HepG2 (cell line): Measurements from ENCODE around the gene NPB. TPM values are rescaled to one million over a fixed set of nuclear protein-coding genes. Genes with fewer than 3 reads are reported as not detected.

ENCODE experiments used
- ATF1 ChIP-seq: IDR thresholded peaks from 2 replicates; pipeline ENCODE4 v1.6.1; 2016; ENCODE audit warnings: mild to moderate bottlenecking, control low read depth
- ATF7-NPFF ChIP-seq: sonication (generic); formaldehyde crosslinking; IDR thresholded peaks from 2 replicates; pipeline ENCODE4 v1.8.1; 2023; ENCODE audit warnings: mild to moderate bottlenecking, low read depth, missing genetic modification reagents, moderate library complexity
- E2F5 ChIP-seq: sonication (generic); formaldehyde crosslinking; conservative IDR thresholded peaks from 2 replicates; pipeline ENCODE4 v1.4.0; 2020; ENCODE audit warnings: missing genetic modification reagents
- GATAD2A ChIP-seq: IDR thresholded peaks from 2 replicates; pipeline ENCODE4 v1.6.1; 2016
- HMGXB4 ChIP-seq, 2 experiments: sonication (generic) in 1 of 2; formaldehyde crosslinking in 1 of 2; IDR thresholded peaks; 2 replicates each; pipeline versions ENCODE4 v1.4.0 to v1.6.1; 2018 to 2020; ENCODE audit warnings: missing genetic modification reagents in 2 of 2, borderline replicate concordance in 1 of 2, low read depth in 1 of 2, mild to moderate bottlenecking in 1 of 2, missing biosample characterization in 1 of 2
- HNRNPL ChIP-seq: fragments of 200-400 bp; formaldehyde crosslinking; IDR thresholded peaks from 2 replicates; pipeline ENCODE4 v1.6.1; 2017; ENCODE audit warnings: mild to moderate bottlenecking, low read depth, low read length
- MIER2 ChIP-seq: IDR thresholded peaks from 2 replicates; pipeline ENCODE4 v1.6.1; 2016; ENCODE audit warnings: missing biosample characterization, missing genetic modification reagents
- NAIF1 ChIP-seq: sonication (generic); formaldehyde crosslinking; IDR thresholded peaks from 2 replicates; pipeline ENCODE4 v1.5.0; 2020; ENCODE audit warnings: mild to moderate bottlenecking, missing genetic modification reagents, borderline replicate concordance
- NBN ChIP-seq: fragments of 450-650 bp; conservative IDR thresholded peaks from 2 replicates; pipeline ENCODE4 v1.6.1; 2017
- TARDBP ChIP-seq: sonication (generic); formaldehyde crosslinking; IDR thresholded peaks from 2 replicates; pipeline ENCODE4 v1.8.0; 2022; ENCODE audit warnings: mild to moderate bottlenecking, missing genetic modification reagents
- TMF1 ChIP-seq: sonication (generic); formaldehyde crosslinking; IDR thresholded peaks from 2 replicates; pipeline ENCODE4 v1.8.1; 2022; ENCODE audit warnings: low read depth, missing genetic modification reagents
- ZNF256 ChIP-seq: sonication (generic); formaldehyde crosslinking; conservative IDR thresholded peaks from 2 replicates; pipeline ENCODE4 v1.4.0; 2020; ENCODE audit warnings: missing genetic modification reagents
- ZNF432 ChIP-seq: sonication (generic); formaldehyde crosslinking; IDR thresholded peaks from 2 replicates; pipeline ENCODE4 v1.5.0; 2020; ENCODE audit warnings: missing genetic modification reagents, mild to moderate bottlenecking, borderline replicate concordance
- ZNF687 ChIP-seq: sonication (generic); formaldehyde crosslinking; IDR thresholded peaks from 2 replicates; pipeline ENCODE4 v1.5.1; 2020; ENCODE audit warnings: mild to moderate bottlenecking, missing genetic modification reagents, moderate library complexity
- ZNF83 ChIP-seq: sonication (generic); formaldehyde crosslinking; IDR thresholded peaks from 2 replicates; pipeline ENCODE4 v1.4.0; 2020; ENCODE audit warnings: missing genetic modification reagents, mild to moderate bottlenecking, borderline replicate concordance
- ZZZ3 ChIP-seq: sonication (generic); formaldehyde crosslinking; IDR thresholded peaks from 2 replicates; pipeline ENCODE4 v1.4.0; 2020; ENCODE audit warnings: missing genetic modification reagents, mild to moderate bottlenecking, borderline replicate concordance
- polyA plus RNA-seq, 8 experiments: library from polyadenylated mRNA; depleted of rRNA in 3 of 8; stranded (reverse) in 7 of 8; unstranded in 1 of 8; fragments of >200 nt; fragmentation: Illumina TruSeq in 4 of 8; extraction: Trizol in 4 of 8; gene quantifications; 2 replicates each; pipeline versions ENCODE4 v1.2.1 to v1.2.3, GENCODE V29; 2011 to 2016; ENCODE audit warnings: low read depth in 4 of 8, missing spikeins in 1 of 8, mixed read lengths in 1 of 8; ENCODE audit not compliant: insufficient read depth in 1 of 8
- total RNA-seq, 5 experiments: library from RNA; depleted of rRNA; stranded (reverse); fragments of >200 nt; fragmentation: Illumina TruSeq; extraction: Trizol; gene quantifications; 2 replicates each; pipeline ENCODE4 v1.2.3, GENCODE V29; 2016; ENCODE audit warnings: low read depth in 1 of 5
- TF ChIP-seq, protein P1 (sequence below): sonication (generic); formaldehyde crosslinking; IDR thresholded peaks from 2 replicates; pipeline ENCODE4 v1.4.0; 2020; ENCODE audit warnings: mild to moderate bottlenecking, missing genetic modification reagents
- TF ChIP-seq, protein P2 (sequence below): IDR thresholded peaks from 2 replicates; pipeline ENCODE4 v1.6.1; 2016

NPB gene
- total and polyA plus RNA-seq, 2 of the 13 experiments (the other 11 are each of a cell fraction or from before 2014, with no cell fraction given): 0.11 to 0.93 TPM

GRCh38 chr17:81869221-81870130 lies 32.6 kb upstream of the NPB start (continued):
- no peak for TF ChIP-seq ATF7-NPFF (CRISPR knock-in tag)
- no peak for TF ChIP-seq ZZZ3
- no peak for TF ChIP-seq ATF1 (CRISPR knock-in tag)
- TF ChIP-seq ZNF83: no peak
- peak; percentile 78 for TF ChIP-seq ZNF687 (CRISPR knock-in tag)
- peak; percentile 47; the same call in 1 of the 2 replicates for TF ChIP-seq HNRNPL
- TF ChIP-seq E2F5 (CRISPR knock-in tag): no peak
- no peak for TF ChIP-seq ZNF432 (CRISPR knock-in tag)
- TF ChIP-seq ZNF256 (CRISPR knock-in tag): no peak; the same call in 1 of the 2 replicates
- TF ChIP-seq GATAD2A (CRISPR knock-in tag): no peak
- no peak for TF ChIP-seq NBN
- TF ChIP-seq, protein P1, sequence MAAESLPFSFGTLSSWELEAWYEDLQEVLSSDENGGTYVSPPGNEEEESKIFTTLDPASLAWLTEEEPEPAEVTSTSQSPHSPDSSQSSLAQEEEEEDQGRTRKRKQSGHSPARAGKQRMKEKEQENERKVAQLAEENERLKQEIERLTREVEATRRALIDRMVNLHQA: no peak
- TF ChIP-seq MIER2 (CRISPR knock-in tag): no peak
- TF ChIP-seq NAIF1 (CRISPR knock-in tag): no peak
- TF ChIP-seq HMGXB4 (CRISPR knock-in tag; IDR thresholded peaks at IDR 0.05; ENCODE audit: borderline replicate concordance in 1 of 2, low read depth in 1 of 2): peak; percentile 58 to 69; a peak in 3 of 4 replicates
- 0 out of 2 replicates have a peak, but pooled peaks have one; percentile 68 for TF ChIP-seq TARDBP
- TF ChIP-seq TMF1 (CRISPR knock-in tag): peak; percentile 84
- TF ChIP-seq, protein P2, sequence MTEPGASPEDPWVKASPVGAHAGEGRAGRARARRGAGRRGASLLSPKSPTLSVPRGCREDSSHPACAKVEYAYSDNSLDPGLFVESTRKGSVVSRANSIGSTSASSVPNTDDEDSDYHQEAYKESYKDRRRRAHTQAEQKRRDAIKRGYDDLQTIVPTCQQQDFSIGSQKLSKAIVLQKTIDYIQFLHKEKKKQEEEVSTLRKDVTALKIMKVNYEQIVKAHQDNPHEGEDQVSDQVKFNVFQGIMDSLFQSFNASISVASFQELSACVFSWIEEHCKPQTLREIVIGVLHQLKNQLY (CRISPR knock-in tag): no peak
